CD4-positive, alpha-beta T cell treated with Interleukin-21 for 1 hour (primary cell): Measurements from ENCODE around the gene SMS.
A peak's percentile ranks its signal among the peaks of the same experiment; 100 is the strongest.
"Not testable (repeated sequence)": the region's sequence is repeated elsewhere in the genome, so short reads cannot be mapped to it uniquely, and the experiment has no call there.

Experiments used
- DNase-seq: peaks from one replicate; pipeline ENCODE4 v3.0.0-alpha.2; 2020

Gene SMS

DNA sequence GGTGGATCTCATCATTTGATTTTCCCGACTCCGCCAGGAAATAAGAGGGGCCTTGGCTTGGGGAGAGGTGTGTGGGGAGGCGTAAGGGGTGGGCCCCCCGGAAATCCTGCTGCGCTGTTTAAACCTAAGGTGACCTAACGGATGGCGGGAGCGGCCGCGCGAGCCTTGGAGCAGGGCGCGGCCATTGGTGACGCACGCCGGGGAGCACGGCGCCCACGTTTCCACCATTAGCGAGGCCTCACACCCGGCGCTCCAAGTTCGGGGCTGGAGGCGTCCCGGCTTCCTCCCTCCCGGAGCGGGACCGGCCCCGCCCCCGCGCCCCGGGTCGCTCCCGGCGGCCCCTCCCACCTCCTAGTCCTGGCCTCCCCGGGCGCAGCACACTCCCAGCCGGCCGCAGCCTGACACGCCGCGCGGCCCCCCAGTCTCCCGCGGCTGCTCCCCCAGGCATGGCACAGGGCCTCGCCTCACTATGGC, at the start of gene SMS:
Gene SMS, plus strand, starts transcription at position 354 of the 474 bp plus-strand sequence. Its CDS starts 116 bp downstream, at position 470.
- DNase-seq: peak; percentile 53

DNA sequence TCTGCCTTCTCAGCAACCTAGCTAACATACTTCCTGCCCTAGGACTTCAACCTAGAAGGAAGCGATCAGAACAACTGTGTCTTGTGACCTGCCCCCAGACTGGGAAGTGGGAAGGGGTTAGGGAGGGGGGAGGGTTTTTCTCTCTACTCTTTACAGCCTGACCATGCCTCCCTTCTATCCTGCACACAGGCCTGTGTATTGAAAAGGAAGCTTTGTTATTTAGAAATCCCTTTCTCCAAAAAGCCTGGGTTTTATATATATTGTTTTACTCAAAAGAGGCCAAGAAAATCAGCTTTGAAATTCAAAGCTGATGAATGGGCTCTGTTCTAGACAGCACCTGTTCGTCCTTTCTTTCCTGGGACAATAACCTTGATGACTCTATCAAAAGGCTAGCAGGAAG, 35.2 kb upstream of the SMS start:
- DNase-seq: no peak

DNA sequence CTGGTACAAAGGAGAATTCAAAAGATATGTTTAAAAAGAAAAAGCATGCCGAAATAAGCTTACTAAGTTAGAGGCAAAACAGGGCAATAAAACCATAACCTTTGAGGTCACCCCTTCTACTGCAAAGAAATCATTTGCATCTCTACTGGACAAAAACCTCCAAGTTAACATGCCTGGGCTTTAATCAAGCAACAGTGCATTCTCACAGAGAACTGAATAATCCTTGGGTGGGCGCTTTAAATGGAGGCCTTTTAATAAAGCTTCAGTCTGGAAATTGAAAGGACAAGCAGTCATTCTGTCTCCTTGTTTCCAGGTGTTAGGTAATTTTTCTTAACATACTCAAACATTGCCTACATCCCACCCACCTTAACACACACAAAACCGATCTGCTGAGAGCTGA, 34.6 kb upstream of the SMS start:
- DNase-seq: no peak

DNA sequence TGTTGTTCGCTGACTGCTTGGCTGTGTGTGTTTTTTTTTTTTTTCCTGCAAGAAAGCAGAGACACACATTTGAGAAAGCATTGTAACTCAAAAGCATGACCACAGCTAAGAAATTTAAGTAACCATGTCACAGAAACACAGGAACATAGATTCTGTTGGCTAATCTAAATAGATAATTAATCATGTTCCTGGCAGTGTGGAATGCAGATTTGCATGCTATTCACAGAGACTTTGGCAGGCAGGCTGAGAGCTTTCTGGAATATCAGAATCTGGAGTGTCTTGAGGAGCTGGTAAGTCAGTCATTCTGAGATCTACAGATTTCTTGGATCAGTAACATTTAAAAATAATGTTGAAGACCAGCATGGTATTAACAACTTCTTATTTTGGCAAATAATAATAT, 33.2 kb upstream of the SMS start:
- no peak for DNase-seq

DNA sequence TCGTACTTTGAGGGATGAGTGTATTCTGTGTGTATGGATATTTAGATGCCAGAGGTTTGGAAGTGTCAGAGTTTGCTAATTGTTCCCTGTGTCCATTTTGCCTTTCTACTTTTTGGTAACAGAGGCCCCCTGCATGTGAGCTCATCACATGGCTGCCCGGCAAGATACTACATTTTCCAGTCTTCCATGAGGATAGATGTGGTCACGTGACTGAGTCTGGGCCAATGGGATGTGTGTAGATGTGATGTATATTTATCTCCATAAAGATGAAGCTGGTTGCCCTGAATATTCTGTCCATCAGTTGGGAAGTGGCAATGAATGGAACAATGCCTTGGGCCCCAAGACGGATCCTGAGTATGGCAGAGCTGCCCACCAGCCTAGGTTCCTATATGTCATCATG, 29.0 kb upstream of the SMS start:
- no peak for DNase-seq

DNA sequence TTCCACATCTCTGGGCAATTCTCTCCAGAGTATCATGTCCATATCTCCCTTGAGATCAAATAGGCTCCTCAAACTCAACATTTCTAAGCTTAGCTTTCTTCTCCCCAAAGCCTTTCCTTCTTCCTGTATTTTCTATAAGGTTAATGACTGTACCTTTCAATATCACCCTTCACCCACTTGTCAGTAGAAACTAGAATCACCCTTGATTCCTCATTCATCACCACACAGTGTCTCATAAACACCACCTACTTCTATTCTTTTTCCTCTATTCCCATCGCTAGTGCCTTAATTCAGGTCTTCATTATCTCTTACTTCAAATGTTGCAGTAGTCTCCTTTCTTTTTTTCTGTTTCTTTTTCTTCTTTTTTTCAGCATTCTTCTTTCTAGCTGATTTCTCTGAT, 28.3 kb upstream of the SMS start:
- no peak for DNase-seq

DNA sequence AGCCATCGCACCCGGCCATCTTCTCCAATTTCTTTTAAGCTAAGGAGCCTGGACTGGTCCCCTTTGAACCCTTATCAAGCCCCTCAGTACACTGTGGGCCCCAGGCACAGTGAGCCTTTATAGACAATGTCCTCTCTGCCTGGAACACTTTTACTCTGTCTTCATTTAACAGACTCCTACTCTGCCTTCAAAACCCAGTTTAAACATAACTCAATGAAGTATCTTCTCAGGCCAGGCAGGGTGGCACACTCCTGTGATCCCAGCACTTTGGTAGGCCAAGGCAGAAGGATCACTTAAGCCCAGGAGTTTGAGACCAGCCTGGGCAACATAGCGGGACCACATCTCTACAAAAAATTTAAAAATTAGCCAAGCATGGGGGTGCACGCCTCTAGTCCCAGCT, 27.5 kb upstream of the SMS start:
- DNase-seq: no peak

DNA sequence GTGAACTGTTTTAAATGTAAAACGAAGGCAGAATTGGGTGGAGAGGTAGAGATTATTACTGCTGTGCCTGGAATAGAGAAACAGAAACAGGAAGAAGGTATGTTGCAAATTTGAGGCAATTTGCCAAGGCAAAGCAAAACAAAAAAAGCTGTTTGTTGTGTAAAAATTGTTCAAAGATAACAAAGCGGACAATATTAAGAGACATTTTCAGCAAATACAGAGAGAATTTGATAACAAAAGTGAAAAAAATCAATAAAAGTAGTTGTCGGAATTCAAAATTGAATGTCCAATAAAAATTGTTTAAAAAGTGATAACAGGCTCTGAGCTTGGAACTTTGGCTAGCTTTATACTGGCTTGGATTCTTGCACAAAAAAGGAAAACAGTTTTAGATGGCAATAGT, 14.4 kb upstream of the SMS start:
- no peak for DNase-seq

DNA sequence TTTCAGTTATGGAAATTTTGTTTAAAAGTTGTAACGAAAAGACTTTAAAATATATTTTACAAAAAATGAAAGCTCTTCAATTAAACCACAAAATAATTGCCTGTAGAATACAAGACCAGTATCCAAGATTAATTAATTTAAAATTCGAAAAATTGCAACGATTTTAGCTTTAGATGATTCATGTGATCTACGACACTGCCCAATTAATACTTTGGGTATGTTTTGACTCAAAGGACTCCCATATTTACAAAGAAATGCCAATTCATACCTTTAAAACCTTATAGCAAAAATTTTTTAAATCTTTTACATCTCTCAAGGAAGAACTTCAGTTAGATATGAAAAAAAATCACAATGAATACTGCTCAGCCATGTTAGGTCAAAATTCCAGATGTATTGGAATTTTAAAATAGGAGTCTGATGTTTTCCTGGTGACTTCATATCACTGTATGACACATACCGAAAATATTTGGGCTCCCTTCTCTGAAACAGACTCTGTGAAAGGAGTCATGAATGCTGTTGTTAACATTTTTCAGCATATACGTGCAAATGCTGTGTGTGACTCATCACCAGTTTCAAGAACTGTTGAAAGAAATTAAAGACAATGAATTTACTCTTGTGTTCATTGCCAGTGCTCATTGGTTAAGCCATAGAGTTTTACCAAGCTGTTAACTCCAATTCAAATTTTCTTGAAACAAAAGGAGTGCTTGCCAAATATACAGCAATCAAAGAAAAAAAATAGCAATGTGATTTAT, 13.8 kb upstream of the SMS start:
- DNase-seq: no peak

DNA sequence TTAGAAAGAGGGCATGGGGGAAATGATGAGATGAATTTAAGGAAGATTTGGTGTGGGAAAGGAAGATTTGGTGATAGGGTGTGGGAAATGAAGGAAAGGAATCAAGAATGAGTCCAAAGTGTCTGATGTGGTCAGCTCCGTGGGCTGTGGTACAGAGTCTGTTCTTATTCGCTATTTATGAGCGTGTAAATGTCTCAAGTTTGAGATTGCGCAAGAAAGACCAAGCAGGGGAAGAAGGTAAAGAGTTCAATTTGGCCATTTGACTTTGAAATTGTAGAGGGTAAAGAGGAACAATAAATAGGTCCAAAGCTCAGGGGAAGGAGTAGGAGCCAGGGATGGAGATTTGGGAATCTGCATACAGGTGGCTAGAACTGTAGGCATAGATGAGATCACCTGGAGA, 11.3 kb upstream of the SMS start:
- DNase-seq: no peak

DNA sequence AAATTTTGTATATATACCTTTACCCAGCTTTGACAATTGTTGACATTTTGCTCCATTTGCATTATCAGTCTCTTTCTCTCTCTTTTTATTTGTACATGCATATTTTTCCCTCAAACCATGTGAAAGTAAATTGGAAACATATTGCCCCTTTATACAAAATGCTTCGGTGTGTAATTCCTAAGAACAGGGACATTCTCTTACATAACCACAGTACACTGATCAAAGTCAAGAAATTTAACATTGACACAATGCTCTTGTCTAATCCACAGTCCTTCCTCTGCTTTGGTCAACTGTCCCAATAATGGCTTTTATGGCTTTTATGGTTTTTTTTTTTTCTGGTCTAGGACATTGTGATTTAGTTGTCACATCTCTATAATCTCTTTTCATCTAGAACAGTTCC, 9.5 kb upstream of the SMS start:
- DNase-seq: no peak

DNA sequence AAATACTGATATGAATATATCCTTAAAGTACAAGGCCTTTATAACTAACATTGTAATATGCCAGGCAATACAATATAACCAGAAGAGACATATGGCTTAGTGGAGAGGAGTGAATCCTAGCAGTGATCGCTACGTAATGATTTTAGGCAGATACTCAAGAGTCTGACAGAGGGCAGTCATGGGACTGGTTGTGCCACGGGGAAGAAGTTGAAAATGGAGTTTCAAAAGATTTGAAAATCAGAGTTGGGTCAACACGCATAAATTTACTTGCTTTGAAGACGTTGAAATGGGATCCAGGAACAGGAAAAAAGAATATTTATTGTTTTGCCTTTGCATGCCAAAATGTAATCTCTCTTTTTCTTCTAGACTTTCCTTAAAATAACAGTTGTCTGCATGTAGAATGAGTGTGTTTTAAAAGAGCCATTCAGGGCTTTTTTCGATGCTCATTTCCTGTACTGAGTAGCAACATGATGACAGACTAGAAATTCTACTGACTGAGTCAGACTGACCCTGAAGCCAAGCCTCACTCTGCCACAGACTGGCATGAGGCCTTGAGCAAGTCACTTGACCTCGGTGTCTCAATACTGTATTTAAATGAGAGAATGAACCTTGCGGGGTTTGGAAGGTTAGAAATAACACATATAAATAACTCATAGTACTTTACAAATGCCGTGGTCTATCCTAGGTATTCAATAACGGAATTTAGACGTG, 8.1 kb upstream of the SMS start:
- no peak for DNase-seq

DNA sequence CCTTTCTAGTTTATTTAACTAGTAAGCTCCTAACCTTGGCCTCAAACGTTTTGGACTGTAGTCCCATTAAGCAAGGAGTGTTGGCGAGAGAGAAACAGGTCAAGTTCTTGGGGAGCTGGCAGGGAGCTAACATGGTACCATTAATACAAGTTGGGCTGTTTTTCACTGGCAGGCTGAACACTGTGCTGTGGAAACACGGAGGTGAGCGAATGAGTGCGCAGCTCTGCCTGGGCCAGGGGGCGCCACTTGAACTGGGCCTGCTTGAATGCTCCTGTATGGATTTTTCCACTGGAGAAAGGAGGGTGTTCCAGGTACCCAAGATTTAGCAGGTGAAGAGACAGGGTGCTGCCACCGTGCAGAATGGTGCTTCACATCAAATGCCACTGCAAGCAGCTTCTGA, 7.4 kb upstream of the SMS start:
- no peak for DNase-seq

DNA sequence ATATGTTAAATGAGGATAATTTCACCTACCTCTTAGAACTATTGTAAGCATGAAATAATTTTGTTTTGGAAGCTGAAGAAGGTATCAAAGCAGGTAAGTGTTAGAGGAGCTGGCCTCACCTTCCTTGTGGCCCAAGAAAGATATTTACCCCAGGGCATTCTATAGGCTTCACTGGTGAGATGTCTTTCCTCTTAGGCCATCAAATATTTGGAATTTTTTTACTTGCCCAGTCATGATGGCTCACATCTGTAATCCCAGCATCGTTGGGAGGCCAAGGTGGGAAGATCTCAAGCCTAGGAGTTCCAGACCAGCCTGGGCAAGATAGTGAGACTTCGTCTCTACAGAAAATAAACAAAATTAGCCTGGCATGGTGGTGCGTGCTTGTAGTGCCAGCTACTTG, 6.1 kb upstream of the SMS start:
- DNase-seq: no peak

DNA sequence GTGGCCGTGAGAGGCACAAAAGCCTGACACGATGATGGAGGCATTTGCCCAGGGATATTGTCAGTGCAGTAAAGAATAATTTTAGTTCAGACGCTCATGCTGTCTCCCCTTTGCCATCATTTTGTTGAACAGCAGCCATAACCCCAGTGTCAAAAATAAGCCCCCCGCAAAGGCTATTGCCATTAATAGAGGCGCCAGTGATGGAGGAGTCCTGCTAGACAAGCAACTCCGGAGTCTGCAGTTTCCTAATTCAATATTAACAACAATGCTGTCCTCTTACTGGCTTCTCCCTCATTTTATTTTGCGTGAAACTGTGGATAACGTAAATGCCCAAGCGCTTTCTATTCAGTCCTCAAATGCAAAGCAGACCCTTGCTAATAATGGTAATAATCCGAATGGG, 603 bp upstream of the SMS start:
- DNase-seq: no peak

DNA sequence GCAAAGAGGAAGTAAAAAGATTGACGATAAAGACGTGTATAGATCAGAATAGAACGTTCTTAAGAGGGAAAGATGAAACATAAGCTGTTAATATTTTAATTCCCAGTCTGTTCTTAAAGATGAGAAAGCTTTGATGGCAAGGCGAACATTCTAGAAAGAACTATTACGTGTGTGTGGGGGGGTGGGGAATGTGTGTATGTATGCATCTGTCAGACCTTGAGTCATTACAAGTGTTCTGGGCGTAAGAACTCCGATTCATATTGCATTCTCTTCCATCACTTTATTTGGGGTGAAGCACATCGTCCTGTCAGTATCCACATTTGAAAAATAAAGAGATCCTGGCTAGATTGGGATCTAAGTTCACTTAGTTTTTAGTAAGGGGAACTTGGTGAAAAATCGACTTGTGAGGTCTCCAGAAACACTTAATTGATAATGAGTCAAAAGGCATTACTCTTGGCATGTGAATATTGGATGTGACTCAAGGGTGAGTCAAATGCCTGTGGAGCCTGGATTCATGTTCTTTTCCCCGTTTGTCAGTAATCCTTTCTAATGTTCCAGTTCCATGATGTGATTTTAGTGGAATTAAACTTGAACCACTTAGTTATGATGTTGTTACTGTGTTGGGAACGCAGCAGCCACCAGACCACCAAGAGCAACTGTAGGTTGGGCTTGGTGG, 3.1 kb downstream of the SMS start:
- no peak for DNase-seq

DNA sequence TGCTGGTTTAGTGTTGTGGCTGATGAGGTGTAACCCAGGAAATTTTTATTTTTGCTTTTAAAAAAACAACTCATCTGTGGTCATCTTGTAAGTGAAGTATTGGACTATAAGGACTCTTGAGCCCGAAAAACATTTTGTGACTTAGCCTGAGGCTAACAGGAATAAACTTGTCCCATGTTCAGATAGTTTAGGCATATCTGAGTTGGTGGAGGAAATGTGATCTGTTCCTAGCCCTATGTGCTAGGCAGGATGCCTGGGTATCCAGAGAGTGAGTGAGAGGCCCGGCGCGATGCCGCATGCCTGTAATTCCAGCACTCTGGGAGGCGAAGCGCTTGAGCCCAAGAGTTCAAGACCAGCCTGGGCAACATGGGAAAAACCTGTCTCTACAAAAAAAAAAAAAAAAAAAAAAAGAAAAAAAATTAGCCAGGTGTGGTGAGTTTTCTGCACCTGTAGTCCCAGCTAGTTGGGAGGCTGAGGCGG, 3.7 kb downstream of the SMS start:
- DNase-seq: no peak

DNA sequence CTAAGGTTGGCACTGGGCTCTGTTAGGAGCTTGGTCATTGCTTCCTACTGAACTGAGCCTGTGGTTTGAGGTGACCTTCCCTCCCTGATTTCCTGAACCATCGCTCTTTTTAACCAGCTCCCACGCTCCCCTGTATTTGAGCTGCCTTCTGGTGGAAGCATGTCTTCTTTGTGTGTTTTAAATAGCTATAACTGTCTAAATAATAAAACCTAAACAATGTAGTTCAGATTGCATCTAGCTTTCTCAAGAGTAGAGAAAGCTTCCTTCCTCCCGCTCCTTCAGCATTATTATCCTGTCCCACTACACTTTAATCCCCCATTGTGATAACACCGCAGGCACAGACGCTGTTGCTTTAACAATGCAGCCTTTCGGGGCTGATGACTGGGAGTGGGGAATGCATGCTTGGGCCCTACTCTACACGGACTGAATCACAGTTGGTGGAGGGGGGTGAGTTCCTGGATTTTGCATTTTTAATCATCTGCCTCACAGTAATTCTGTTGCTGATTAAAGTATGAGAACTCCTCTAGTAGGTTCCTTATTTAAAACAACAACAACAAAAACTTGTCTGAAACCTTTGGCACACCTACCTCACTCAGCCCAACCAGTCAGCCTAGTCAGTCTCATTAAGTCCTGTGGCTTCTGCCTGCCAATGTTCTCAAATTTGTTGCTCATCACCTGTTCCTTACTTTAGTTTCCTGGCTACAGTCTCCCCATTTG, 6.6 kb downstream of the SMS start:
- DNase-seq: no peak

DNA sequence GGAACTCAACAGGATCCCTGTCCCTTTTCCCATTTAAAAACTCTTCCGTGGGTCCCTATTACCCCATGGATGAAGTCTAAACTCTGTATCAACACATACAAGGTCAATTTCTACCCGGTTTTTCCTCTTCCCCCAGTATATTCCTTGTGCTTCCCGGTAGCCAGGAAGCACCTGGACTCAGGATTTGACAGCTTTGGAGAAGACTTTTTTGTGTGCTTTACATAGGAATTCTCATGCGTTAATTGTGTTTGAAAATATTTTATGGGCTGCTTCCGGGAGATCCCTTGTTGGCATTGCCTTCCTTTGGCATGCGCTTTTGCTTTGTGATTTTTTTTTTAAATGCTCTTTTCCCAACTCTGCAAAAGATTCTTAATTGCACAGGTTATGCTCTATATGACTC, 7.2 kb downstream of the SMS start:
- DNase-seq: no peak

DNA sequence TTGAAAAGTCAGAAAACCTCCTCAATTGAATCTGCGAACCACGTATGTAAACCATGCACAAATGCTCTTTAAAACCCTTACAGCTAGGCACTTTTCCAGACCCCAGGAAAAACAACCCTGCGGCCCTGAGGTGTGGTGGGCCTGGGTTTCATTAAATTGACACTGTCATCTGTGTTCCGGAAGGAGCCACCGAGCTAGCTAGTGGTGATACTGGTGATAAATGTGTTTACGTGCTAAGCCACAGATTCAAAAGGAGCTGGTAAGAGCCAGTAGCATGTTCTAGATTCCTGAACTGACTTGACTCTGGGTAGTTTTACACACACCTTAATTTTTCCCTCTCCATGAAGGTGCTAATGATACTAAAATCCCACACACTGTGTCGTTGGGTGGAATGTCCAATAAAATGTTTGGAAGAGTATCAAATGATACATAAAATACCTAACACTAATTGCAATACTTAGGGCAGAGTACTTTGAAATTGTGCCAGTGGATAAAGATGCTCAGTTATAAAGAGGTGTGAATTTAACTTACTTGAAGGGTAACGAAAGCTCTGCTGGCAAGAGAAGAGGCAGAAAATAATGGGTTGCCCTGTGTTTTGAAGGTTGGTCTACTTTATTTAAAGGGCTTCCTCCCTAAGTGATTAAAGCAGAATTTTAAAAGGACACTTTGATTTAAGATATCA, 8.5 kb downstream of the SMS start:
- no peak for DNase-seq

DNA sequence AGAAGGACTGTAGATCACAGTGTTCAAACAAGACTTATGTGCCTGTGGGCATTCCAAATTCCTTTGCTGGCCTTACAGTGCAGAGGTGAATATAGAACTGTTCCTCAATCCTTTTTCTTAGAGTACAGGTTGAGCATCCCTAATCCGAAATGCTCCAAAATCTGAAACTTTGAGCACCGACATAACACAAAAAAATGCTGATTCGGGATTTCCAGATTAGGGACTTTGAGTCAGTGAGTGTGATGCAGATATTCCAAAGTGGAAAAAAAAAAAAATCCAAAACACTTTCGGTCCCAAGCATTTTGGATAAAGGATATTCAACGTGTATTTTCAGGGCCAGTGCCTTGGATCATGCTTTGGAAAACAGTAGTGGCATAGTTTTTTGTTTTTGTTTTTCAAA, 9.2 kb downstream of the SMS start:
- DNase-seq: no peak

DNA sequence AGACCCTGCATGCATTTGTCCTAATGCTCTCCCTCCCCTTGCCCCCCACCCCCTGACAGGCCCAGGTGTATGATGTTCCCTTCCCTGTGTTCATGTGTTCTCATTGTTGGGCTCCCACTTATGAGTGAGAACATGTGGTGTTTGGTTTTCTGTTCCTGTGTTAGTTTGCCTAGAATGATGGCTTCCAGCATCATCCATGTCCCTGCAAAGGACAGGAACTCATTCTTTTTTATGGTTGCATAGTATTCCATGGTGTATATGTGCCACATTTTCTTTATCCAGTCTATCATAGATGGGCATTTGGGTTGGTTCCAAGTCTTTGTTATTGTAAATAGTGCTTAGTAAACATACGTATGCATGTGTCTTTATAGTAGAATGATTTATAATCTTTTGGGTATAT, 10.0 kb downstream of the SMS start:
- not testable (repeated sequence) for DNase-seq

DNA sequence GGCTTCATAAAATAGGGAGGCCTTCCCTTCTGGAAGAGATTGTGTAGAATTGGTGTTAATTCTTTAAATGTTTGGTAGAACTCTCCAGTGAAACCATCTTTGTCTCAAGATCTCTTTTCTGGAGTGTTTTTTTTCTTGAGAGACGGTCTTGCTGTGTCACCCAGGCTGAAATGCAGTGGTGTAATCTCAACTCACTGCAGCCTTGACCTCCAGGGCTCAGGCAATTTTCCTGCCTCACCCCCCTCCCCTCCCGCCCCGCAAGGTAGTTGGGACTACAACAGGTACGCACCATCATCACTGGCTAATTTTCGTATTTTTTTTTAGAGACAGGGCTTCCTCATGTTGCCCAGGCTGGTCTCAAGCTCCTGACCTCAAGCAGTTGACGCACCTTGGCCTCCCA, 12.1 kb downstream of the SMS start:
- no peak for DNase-seq
